NCI-H128 (cell line): ENCODE results near the gene FMNL2.
"Not testable (repeated sequence)": the region's sequence is repeated elsewhere in the genome, so short reads cannot be mapped to it uniquely, and the experiment has no call there.

ENCODE experiments used
- DNase-seq: peaks from one replicate; lab custom pipeline; 2025; ENCODE audit not compliant: unreplicated experiment; lab: John Stamatoyannopoulos, UW

The FMNL2 gene

GRCh38 chr2:152372438-152372984 lies 37.5 kb downstream of the FMNL2 start:
- DNase-seq, result no peak

GRCh38 chr2:152375174-152375573 lies 40.2 kb downstream of the FMNL2 start:
- DNase-seq, result no peak

GRCh38 chr2:152376385-152376784 lies 41.4 kb downstream of the FMNL2 start:
- no peak for DNase-seq

GRCh38 chr2:152376968-152377367 lies 42.0 kb downstream of the FMNL2 start:
- DNase-seq, result no peak

DNA sequence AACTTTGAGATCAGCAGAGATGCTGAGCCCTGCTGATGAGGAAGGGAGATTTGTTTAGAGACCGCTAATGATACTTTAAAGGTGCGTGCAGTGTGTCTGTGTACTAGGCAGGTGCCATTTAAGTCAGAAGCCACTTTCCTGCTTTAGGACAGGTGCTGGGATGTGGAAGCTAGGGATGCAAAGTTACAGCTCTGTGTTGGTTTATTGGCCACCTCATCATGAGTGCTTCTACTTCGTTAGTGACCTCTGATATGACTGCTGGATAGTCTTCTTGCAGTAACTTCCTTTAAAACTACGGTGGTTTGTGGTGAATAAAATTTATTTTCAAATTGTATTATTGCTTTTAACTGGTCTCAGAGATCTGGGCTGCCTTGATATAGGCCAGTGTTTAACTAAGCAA lies 44.1 kb downstream of the FMNL2 start:
- no peak for DNase-seq

DNA sequence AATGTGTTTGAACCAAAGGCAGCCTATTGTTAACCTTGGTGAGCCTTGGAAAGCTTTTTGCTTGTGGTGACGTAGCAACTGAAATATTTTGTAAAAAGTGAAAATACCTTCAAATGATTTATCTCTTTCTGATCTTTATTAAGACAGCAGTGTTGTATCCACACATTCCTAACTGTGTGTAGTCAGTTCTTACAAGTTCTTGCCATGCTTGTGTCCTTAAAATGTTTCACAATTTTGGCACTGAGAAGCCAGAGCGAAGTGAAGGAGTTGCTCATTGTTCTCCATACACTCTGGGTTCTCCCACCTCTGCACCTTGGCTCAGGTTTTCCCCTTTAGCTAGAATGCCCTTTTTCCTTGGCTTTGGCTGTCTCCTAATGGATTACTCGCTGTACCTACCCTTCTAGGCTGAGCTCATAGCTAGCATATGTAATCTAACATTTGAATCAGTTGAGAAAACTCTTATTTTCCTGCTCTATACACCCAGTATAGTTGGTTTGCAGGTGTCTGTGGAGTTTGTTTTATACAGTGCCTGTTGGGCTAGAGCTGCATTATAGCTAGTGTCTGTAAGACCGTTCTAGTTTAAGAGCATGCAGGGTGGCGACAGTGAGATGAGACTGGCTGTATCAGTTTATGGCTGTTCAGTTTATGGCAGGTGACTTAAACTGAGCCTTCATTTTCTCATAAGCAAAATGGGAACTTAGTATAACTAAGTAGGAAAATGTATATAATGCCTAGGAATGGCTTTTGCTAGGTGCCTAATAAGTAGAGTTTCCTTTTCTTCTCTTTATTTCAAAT lies 45.5 kb downstream of the FMNL2 start:
- no peak for DNase-seq

DNA sequence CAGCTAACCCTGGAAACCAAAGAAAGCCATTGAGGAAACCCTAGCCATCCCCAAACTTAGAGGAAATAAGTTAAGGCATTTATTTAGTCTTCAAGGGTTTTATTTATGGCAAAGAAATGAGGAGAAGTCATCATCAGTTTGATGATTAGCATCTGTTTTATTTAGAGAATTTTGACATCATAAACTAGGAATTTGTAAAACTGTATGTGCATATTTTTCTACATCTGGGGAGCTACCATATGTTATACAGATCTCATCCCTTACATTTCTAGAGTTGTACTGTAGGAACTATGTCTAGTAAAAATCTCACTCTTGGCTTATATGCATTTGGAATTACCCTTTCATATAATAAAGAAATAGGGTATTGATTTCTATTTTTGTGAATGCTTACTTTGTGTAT lies 48.7 kb downstream of the FMNL2 start:
- no peak for DNase-seq

DNA sequence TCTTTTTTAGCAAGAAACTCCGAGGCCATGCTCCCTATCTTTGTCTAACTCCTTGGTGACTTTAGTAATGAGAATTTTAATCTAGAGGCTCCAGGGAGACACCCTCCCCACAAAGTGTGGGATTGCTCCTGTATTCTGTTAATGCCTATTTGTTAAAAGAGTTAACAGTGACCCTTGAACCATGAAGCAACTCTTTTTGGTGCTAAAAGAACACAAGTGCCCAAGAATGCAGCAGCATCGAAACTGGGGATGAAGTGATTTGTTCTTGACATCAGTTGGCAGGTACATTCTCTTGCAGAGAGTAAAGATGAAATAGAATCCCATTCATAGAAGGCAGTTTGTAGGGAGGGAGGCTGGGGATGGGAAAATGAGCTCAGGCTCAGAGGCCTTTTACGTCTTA lies 50.0 kb downstream of the FMNL2 start:
- DNase-seq, result no peak

DNA sequence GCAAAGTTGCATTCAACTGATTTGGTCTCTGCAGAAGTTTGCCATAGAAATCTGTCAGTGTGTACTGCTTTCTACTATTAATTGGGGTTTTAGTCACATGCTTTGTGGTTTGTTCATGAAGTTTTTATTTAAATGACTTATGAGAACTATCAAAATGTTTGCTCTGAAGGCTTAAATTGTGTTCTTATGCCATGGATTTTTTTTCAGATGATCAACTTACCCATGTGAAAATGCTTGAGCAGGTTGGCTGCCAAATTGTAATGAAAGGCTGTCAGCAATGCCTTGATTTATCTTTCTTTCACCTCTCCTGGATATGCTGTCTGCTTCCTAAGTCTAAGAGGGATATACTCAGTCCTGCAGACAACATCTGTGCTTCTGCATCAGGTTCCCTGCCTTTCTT lies 50.7 kb downstream of the FMNL2 start:
- DNase-seq, result no peak

DNA sequence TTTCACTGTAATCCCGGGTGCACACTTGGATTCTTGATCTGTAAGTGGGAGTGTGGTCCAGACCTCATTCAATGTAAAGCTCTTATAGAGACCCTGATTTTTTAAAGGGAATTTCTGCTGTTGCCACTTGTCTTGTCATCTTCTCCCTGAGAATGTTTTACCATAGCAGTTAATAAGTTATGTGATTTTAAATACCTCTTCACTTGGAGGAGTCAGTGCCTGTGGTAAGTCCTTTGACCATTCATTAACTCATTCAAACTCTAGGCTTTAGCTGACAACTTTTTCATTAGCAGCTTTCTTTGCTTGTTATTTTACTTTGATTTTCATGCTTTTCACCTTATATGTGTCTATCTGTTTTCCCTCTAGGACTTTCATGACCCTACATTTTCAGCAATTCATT lies 51.3 kb downstream of the FMNL2 start:
- no peak for DNase-seq

DNA sequence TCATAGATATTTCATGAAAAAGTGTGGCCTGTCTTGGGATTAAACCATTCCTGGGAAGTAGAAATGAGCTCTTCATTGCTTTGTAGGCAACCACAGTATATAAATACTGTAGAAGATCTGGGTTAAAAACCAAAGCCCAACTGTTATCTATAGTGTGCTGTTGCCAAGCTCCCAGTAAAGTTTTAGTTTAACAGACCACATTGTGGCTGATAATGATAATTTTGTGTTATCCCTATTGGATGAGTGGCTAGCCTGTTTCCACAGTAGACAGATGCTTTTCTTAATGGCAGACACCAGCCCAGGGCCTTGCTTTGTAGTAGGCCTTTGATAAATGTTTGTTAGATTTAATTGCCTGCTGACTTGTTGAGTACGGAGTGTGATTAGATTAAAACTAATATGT lies 52.1 kb downstream of the FMNL2 start:
- no peak for DNase-seq

GRCh38 chr2:152388269-152388668 lies 53.3 kb downstream of the FMNL2 start:
- DNase-seq, result not testable (repeated sequence)

DNA sequence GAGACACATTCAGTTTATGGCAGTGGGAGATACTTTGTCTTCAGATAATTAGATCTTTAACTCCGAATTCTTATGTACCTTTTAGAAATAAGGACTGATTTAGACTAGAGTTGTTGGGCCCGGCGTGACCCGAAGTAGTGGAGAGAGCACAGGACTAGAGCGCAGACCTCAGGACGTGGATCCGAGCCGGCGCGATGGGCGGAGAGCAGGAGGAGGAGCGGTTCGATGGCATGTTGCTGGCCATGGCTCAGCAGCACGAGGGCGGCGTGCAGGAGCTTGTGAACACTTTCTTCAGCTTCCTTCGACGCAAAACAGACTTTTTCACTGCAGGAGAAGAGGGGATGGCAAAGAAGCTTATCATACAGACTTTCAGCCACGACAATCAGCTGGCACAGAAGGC lies 54.5 kb downstream of the FMNL2 start:
- no peak for DNase-seq

DNA sequence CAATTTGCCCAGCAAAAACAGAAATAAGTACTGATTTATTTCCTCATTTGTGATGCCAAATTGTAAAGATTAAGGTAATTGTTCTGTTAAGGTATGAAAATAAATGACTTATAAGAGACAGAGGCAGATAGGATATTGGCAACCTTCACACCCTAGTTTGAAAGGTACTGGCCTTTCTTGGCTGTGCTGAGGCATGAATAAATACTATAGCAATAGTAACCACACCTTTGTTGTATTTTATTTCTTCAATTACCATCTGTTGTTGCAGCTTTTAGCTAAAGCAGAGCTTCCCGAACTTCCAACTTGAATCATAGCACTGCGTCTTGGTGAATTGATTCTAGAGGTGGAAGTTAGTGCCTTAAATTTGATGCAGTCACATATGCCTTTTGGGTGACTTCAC lies 55.9 kb downstream of the FMNL2 start:
- DNase-seq, result no peak

- DNase-seq, result no peak
These were observed 56.3 kb downstream of the FMNL2 start for GRCh38 chr2:152391318-152391717.

GRCh38 chr2:152393377-152393776 lies 58.4 kb downstream of the FMNL2 start:
- DNase-seq, result no peak

DNA sequence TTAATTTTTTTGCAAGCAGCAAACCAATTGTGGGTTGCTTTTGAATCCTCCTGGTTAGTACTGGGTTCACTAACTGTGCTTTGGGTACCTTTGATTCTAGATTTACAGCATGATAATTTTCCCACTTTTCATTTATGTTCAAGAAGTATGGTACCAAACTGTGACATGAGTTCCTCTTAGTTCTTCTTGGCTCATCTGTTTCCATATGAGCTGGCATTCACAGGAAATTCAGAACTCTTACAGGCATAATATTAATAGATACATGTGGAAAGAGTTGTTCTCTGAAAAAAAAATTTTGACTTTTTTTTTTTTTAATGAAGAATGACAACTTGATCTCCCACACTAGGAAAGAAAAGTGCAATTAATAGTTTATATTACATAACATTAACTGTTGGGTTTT lies 59.4 kb downstream of the FMNL2 start:
- no peak for DNase-seq

- no peak for DNase-seq
These were observed 60.1 kb downstream of the FMNL2 start for GRCh38 chr2:152395103-152395502.

DNA sequence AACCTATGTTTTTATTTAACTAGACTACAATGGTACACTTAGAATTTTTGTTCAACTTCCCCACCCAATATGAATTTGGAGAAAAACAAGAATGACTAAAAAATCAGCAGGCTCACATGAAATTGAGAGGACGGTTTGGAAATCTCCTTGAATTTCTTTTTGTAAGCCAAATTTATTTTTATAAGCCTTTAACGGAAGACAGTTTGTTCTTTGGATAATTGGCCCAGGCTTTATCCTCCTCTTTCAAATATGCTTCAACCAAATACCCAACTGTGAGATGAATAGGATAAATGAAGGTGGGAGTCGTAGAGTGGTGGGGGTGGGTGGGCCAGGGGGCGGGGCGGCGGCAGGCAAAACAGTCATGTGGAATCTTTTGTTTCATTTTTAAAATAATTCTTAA lies 60.6 kb downstream of the FMNL2 start:
- DNase-seq, result no peak

GRCh38 chr2:152396051-152396511 lies 61.1 kb downstream of the FMNL2 start:
- DNase-seq, result no peak

- no peak for DNase-seq
These were observed 61.8 kb downstream of the FMNL2 start for GRCh38 chr2:152396763-152397162.

DNA sequence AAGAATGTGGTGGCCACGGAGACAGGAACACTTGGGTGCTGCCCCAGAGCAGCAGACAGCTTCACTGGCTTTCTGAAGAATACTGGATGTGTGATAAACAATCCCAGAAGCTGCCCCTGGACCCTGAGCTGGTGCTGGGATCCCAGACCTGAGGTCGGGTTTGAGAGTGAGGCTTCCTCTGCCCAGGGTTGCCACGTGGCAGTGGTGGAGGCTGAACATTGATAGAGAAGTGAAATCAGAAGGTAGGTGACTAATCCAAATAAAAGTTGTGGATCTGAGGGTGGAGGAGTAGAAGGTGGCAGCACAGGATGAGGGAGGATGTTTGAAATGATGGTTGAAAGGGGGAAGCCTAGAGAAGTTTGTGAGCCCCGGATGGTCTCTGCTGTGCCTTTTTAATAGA lies 64.0 kb downstream of the FMNL2 start:
- DNase-seq, result no peak
